Calu3 (cell line): Measurements from ENCODE around the gene KIF3B. TPM values are rescaled to one million over a fixed set of nuclear protein-coding genes. Genes with fewer than 3 reads are reported as not detected.

Source experiments
- BruUV-seq: library from RNA; stranded (reverse); fragments of 400-500 nt; replicated peaks from 2 replicates; lab custom pipeline; 2021; lab: Mats Ljungman, UMichigan
- CTCF ChIA-PET: fragments of 300-600 bp; sonication (Branson Sonifier 250); formaldehyde crosslinking; loops from one replicate; lab custom pipeline; 2022; ENCODE audit warnings: antibody characterized with exemption; lab: Charles Lee
- DNase-seq: peaks from one replicate; pipeline ENCODE4 v3.0.0; 2022
- H3K27ac Mint-ChIP-seq: one replicate; pipeline ENCODE4 v1.8.0; 2022; ENCODE audit warnings: mixed read lengths; ENCODE audit not compliant: unreplicated experiment
- H3K27me3 Mint-ChIP-seq: one replicate; pipeline ENCODE4 v1.8.0; 2022; ENCODE audit warnings: mixed read lengths; ENCODE audit not compliant: unreplicated experiment
- H3K36me3 Mint-ChIP-seq: one replicate; pipeline ENCODE4 v1.8.0; 2022; ENCODE audit warnings: mild to moderate bottlenecking, moderate library complexity, mixed read lengths; ENCODE audit not compliant: insufficient read depth, unreplicated experiment
- H3K4me1 Mint-ChIP-seq: one replicate; pipeline ENCODE4 v1.8.0; 2022; ENCODE audit warnings: mild to moderate bottlenecking, low read depth, mixed read lengths; ENCODE audit not compliant: unreplicated experiment
- H3K4me3 Mint-ChIP-seq: one replicate; pipeline ENCODE4 v1.8.0; 2022; ENCODE audit warnings: mild to moderate bottlenecking, low read depth, moderate library complexity, mixed read lengths; ENCODE audit not compliant: unreplicated experiment
- H3K9me3 Mint-ChIP-seq: one replicate; pipeline ENCODE4 v1.8.0; 2022; ENCODE audit warnings: low read depth, mixed read lengths; ENCODE audit not compliant: unreplicated experiment
- CTCF ChIP-seq: fragments of 200-600 bp; IDR thresholded peaks from one replicate; pipeline ENCODE4 v1.8.0; 2022; ENCODE audit warnings: antibody characterized with exemption; ENCODE audit not compliant: unreplicated experiment
- intact Hi-C: fragments of 100-400 bp; cut with micrococcal nuclease; formaldehyde crosslinking; loops from one replicate; pipeline ENCODE4 v1.10.0; 2022; ENCODE audit not compliant: unreplicated experiment
- total RNA-seq: library from RNA; stranded (reverse); gene quantifications from 2 replicates; pipeline ENCODE4 v1.2.3, GENCODE V29; 2022

The KIF3B gene
- total RNA-seq, 1 experiment from 2014 or later, result 51.2 TPM

GRCh38 chr20:32343439-32343838 is 66.0 kb downstream of the KIF3B start:
- no peak for DNase-seq
- Mint-ChIP-seq H3K4me1 (peaks cover 9% of the 10 kb centered on the region), H3K27me3 (no peaks in the 10 kb centered on the region), H3K36me3 (no peaks in the 10 kb centered on the region), H3K9me3 (no peaks in the 10 kb centered on the region), H3K4me3 (no peak overlapping the region), H3K27ac (no peak overlapping the region)
- no peak for TF ChIP-seq CTCF
- intact Hi-C loops, result no loop called here
- BruUV-seq, result no TSS peak
- CTCF ChIA-PET, result interaction anchor here (0.7 kb wide), 1 partner anchor 19 kb away, joined by 3 read pairs; no protein-coding TSS in a partner anchor

- H3K36me3 Mint-ChIP-seq, result no peaks in the 10 kb centered on the region
- CTCF ChIA-PET, result interaction anchor here (0.7 to 1.3 kb wide), 4 partner anchors 9 to 21 kb away, joined by 3 to 4 read pairs (median 3); no protein-coding TSS in a partner anchor
- TF ChIP-seq CTCF, result no peak
- H3K27ac Mint-ChIP-seq, result no peak overlapping the region
- peaks cover 9% of the 10 kb centered on the region for H3K4me1 Mint-ChIP-seq
- BruUV-seq, result no TSS peak
- H3K4me3 Mint-ChIP-seq, result no peak overlapping the region
- H3K9me3 Mint-ChIP-seq, result no peaks in the 10 kb centered on the region
- intact Hi-C loops, result no loop called here
- no peak for DNase-seq
- no peaks in the 10 kb centered on the region for H3K27me3 Mint-ChIP-seq
These were observed 67.5 kb downstream of the KIF3B start for GRCh38 chr20:32344835-32345506.

- Mint-ChIP-seq H3K4me3 (no peak overlapping the region), H3K27me3 (no peaks in the 10 kb centered on the region)
- BruUV-seq, result no TSS peak
These were observed 70.8 kb downstream of the KIF3B start for GRCh38 chr20:32348207-32348606.

GRCh38 chr20:32350421-32350820 is 73.0 kb downstream of the KIF3B start:
- Mint-ChIP-seq H3K9me3 (no peaks in the 10 kb centered on the region), H3K4me1 (peaks cover 14% of the 10 kb centered on the region), H3K27ac (no peak overlapping the region), H3K27me3 (no peaks in the 10 kb centered on the region), H3K36me3 (no peaks in the 10 kb centered on the region), H3K4me3 (no peak overlapping the region)
- TF ChIP-seq CTCF, result no peak
- DNase-seq, result no peak
- CTCF ChIA-PET, result no interaction called here
- intact Hi-C loops, result no loop called here
- no TSS peak for BruUV-seq

More at GRCh38 chr20:32348207-32348606, 70.8 kb downstream of the KIF3B start:
- Mint-ChIP-seq H3K27ac (no peak overlapping the region), H3K9me3 (no peaks in the 10 kb centered on the region), H3K36me3 (no peaks in the 10 kb centered on the region), H3K4me1 (peaks cover 9% of the 10 kb centered on the region)
- no peak for TF ChIP-seq CTCF
- CTCF ChIA-PET, result no interaction called here
- no peak for DNase-seq
- intact Hi-C loops, result no loop called here
